Mesodermal cell (in vitro differentiated cells): ENCODE measurements around the gene NUDT3. TPM values are rescaled to one million over a fixed set of nuclear protein-coding genes. Genes with fewer than 3 reads are reported as not detected.

Source experiments
- H3K27ac ChIP-seq: 2 replicates; pipeline ENCODE4 v1.7.0; 2013; ENCODE audit warnings: mild to moderate bottlenecking, low read depth, low read length, moderate library complexity; ENCODE audit not compliant: severe bottlenecking
- H3K36me3 ChIP-seq: 2 replicates; pipeline ENCODE4 v1.7.1; 2013; ENCODE audit warnings: mild to moderate bottlenecking, low read length, moderate library complexity; ENCODE audit not compliant: control insufficient read depth, insufficient read depth
- H3K4me1 ChIP-seq: one replicate; pipeline ENCODE4 v1.7.1; 2013; ENCODE audit warnings: mild to moderate bottlenecking, low read length; ENCODE audit not compliant: insufficient read depth, control insufficient read depth, poor library complexity, severe bottlenecking
- H3K4me3 ChIP-seq: 2 replicates; pipeline ENCODE4 v1.7.0; 2013; ENCODE audit warnings: low read length, control low read depth, mild to moderate bottlenecking; ENCODE audit not compliant: insufficient read depth, poor library complexity, severe bottlenecking; ENCODE audit errors: extremely low read depth
- H3K9me3 ChIP-seq: 2 replicates; pipeline ENCODE4 v1.7.1; 2013; ENCODE audit warnings: mild to moderate bottlenecking, low read length, moderate library complexity; ENCODE audit not compliant: control insufficient read depth
- WGBS, 2 experiments: methylation state at CpG; one replicate each; pipeline ENCODE4 v1.1.5; 2013; ENCODE audit warnings: missing lambda C conversion rate in 2 of 2; ENCODE audit not compliant: insufficient coverage in 2 of 2; 5-methylcytosine and 5-hydroxymethylcytosine counted together
- polyA plus RNA-seq, 2 experiments: library from polyadenylated mRNA; stranded (reverse); fragments of 50-300 nt; gene quantifications; one replicate each; pipeline ENCODE4 v1.2.3, GENCODE V29; 2013

The NUDT3 gene
- polyA plus RNA-seq (2013, experiment 1 of 2) = 15.2 TPM
- polyA plus RNA-seq (2013, experiment 2 of 2) = 12.8 TPM

DNA sequence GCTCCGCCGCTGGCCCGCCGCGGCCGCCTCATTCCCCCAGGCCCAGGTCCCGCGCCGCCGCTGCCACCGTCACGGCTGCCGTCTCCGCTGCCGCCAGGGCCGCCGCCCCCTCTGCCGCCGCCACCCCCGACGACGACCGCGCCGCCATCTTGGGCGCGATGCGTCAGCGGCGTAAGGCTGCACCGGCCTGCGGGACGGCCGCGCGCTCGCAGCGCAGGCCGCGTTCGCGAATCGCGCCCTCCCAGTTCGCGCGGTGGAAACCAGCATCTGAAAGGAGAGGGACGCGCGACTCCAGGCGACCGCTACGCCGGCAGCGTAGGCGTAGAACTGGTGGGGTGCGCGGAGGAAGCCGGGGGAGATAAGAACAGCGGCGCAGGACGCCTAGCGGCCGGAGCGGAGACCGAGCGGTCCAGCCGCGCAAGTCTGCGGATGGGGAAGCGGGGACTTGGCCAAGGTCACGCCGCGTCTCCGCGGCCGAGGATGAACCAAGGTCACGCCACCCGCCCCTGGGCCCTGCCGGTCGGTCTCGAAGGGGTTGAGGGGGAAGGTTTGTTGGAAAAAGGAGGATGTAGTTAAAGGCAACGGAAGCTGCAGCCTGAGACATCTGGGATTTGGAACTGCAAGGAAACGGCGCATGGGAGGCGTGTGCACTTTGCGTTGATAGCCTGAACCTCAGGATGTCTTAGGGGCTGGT is at the start of gene NUDT3:
NUDT3 (minus strand) TSS at position 173 of the 694 bp plus-strand sequence. CDS start 307 bp downstream, outside the sequence.
- H3K27ac ChIP-seq = peak within 1 kb of the TSS; percentile 80
- H3K9me3 ChIP-seq = no peaks in the 10 kb centered on the region
- 1 to 4% methylated on average over 48 to 60 of the region's 87 CpGs for WGBS, 2 experiments
- peaks cover 9% of the 10 kb centered on the region for H3K4me1 ChIP-seq
- H3K4me3 ChIP-seq = peak within 1 kb of the TSS; percentile 66
- H3K36me3 ChIP-seq = no peaks in the 10 kb centered on the region

DNA sequence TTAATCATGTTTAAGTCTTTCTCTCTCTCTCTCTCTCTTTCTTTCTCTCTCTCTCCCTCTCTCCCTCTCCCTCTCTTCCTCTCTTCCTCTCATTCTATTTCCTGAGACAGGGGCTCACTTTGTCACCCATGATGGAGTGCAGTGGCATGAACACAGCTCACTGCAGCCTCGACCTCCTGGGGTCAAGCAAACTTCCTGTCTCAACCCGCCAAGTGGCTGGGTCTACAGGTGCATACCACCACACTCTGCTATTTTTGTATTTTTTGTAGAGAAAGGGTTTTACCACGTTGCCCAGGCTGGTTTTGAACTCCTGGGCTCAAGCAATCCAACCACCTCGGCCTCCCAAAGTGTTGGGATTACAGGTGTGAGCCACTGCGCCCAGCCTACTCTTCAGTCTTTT is 49.1 kb upstream of the NUDT3 start:
- Histone ChIP-seq H3K4me1 (no peaks in the 10 kb centered on the region), H3K36me3 (no peaks in the 10 kb centered on the region), H3K4me3 (no peak overlapping the region), H3K9me3 (peaks cover 8% of the 10 kb centered on the region), H3K27ac (no peak overlapping the region)
- 93% methylated on average over 2 of the region's 5 CpGs; no CpG with 5 or more reads in 1 of the 2 experiments for WGBS, 2 experiments

DNA sequence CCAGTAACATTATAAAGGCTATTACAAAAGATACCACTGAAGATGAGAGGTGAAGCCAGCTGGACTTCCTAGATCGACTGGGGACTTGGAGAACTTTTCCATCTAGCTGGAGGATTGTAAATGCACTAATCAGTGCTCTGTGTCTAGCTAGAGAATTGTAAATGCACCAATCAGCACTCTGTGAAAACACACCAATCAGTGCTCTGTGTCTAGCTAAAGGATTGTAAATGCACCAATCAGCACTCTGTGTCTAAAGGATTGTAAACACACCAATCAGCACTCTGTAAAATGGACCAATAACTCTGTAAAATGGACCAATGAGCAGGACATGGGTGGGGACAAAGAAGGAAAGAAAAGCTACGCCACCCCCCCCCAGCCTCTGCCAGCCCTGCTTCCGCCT is 47.0 kb upstream of the NUDT3 start:
- H3K27ac ChIP-seq = no peak overlapping the region
- 86% methylated on average over 1 of the region's 3 CpGs; no CpG with 5 or more reads in 1 of the 2 experiments for WGBS, 2 experiments
- no peaks in the 10 kb centered on the region for H3K36me3 ChIP-seq
- H3K4me3 ChIP-seq = no peak overlapping the region
- H3K4me1 ChIP-seq = no peaks in the 10 kb centered on the region
- H3K9me3 ChIP-seq = peaks cover 8% of the 10 kb centered on the region

DNA sequence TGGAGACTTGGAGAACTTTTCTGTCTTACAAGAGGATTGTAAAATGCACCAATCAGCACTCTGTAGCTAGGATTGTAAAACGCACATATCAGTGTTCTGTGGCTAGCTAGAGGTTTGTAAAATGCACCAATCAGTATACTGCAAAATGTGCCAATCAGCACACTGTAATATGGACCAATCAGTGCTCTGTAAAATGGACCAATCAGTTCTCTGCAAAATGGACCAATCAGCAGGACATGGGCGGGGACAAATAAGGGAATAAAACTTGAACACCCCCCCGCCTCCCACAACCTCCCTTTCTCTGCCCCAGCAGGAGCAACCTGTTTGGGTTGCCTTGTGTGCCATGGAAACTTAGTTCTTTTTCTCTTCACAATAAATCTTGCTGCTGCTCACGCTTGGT is 46.2 kb upstream of the NUDT3 start:
- Histone ChIP-seq H3K4me1 (no peaks in the 10 kb centered on the region), H3K9me3 (peaks cover 8% of the 10 kb centered on the region), H3K4me3 (no peak overlapping the region), H3K27ac (no peak overlapping the region), H3K36me3 (no peaks in the 10 kb centered on the region)
- 88 to 95% methylated on average over 1 to 2 of the region's 4 CpGs for WGBS, 2 experiments

DNA sequence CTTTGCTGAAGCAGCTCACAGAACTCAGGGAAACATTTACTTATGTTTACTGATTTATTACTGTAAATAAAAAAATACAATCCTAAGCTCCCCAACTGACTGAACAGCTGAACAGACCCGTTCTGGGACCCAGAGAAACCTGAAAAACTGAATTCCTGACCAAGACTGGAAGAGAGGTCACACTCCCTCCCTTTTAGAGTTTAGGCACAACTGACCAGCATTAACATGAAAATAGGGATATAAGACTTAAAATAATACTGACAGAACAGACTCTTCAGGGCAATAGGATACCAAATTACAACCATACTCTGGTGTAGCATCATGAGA is 45.1 kb upstream of the NUDT3 start:
- no peak overlapping the region for H3K4me3 ChIP-seq
- H3K4me1 ChIP-seq = no peaks in the 10 kb centered on the region
- no peaks in the 10 kb centered on the region for H3K36me3 ChIP-seq
- H3K9me3 ChIP-seq = peaks cover 8% of the 10 kb centered on the region
- H3K27ac ChIP-seq = no peak overlapping the region
- 83% methylated on average over 1 of the region's 1 CpG; no CpG with 5 or more reads in 1 of the 2 experiments for WGBS, 2 experiments

DNA sequence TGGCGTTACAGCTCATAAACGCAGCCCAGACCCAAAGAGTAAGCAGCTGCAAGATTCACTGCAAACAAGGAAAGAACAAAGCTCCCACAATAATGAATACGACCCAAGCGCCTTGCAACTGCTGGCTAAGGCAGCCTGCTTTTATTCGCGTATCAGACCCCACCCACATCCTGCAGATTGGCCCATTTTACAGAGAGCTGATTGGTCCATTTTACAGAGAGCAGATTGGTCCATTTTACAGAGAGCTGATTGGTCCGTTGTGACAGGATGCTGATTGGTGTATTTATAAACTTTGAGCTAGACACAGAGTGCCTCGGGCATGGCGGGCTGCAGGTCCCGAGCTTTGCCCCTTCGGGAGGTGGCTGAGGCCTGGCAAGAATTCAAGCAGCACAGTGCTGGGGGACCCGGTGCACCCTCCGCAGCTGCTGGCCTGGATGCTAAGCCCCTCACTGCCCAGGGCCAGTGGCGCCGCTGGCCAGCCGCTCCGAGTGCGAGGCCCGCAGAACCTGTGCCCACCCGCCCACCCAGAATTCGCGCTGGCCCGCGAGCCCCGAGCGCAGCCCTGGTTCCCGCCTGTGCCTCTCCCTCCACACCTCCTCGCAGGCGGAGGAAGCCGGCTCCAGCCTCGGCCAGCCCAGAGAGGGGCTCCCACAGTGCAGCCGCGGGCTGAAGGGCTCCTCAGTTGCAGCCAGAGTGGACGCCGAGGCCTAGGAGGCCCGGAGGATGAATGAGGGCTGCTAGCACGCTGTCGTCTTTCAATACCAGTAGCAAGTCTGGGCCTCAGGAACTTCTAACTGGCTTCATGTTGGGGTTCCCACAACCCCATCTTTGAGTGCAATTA is 44.6 kb upstream of the NUDT3 start:
- no peaks in the 10 kb centered on the region for H3K4me1 ChIP-seq
- H3K4me3 ChIP-seq = no peak overlapping the region
- whole genome bisulfite sequencing, 2 experiments = 92% methylated on average over 17 to 26 of the region's 38 CpGs
- H3K27ac ChIP-seq = no peak overlapping the region
- peaks cover 8% of the 10 kb centered on the region for H3K9me3 ChIP-seq
- H3K36me3 ChIP-seq = no peaks in the 10 kb centered on the region

DNA sequence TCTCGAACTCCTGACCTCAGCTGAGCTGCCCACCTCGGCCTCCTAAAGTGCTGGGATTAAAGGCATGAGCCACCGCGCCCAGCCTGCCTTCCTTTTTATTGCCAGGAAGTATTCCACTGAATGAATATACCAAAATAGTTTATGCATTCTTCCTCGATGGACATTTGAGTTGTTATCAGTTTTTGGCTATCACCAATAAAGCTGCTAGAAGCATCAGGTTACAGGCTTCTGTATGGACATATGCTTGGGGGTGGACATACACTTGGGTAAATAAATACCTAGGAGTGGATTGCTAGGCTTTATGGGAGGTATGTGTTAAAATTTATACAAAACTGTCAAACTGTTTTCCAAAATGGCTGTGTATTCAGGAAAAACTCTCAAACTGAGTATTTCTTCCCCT is 43.4 kb upstream of the NUDT3 start:
- H3K27ac ChIP-seq = no peak overlapping the region
- no peak overlapping the region for H3K4me3 ChIP-seq
- peaks cover 8% of the 10 kb centered on the region for H3K9me3 ChIP-seq
- no peaks in the 10 kb centered on the region for H3K36me3 ChIP-seq
- H3K4me1 ChIP-seq = no peaks in the 10 kb centered on the region
- WGBS, 2 experiments = 83 to 94% methylated on average over 2 to 4 of the region's 5 CpGs

DNA sequence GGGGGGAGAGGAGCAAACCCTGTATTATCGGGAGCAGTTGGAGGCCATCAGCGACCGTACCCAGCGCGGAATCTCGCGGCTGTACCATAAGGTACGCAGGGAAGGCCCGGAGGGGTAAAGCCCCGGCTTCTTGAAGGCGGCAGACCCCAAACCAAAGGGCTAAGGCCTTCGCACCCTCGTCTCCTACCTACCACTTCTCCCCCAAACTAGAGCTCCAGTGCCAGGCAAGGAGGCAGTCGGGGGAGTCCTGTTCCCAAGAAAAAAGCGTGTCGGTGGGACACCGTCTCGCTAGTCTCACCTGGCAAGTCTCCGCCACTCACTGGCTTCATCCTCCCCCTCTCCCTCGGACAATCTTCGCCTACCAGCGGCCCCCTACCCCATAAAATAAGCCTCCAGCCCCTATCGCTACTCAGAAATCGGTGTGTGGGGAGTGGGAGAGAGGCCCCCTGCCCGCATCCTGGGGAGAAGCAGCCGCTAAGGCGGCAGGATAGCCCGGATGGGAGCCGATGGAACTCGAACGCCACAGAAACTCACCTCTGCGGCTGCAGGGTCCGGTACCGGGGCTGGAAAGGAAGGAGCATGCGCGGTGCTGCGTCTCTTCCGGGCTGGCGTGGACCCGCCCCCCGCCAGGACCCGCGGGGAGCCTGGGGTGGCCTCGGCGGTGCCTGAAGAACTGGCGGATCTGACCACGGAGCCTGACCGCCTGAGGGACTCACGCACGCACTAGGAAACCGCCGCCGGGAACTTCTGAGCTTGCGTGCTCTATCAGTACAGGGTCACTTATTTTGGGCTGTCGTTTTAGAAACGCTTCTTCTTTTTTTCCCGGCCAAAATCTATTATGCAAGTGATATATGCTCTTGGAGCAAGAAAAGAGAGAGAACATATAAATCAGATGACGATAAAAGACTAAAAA is 33.3 kb upstream of the NUDT3 start, which contains the start of gene RPS10:
RPS10 (minus strand) TSS at position 572 of the 913 bp plus-strand sequence. CDS start 848 bp downstream, outside the sequence.
- Histone ChIP-seq H3K4me3 (peak within 1 kb of the TSS; percentile 96), H3K36me3 (peaks cover 44% of the 10 kb centered on the region), H3K4me1 (peaks cover 7% of the 10 kb centered on the region), H3K27ac (peak within 1 kb of the TSS; percentile 86), H3K9me3 (no peaks in the 10 kb centered on the region)
- 1% methylated on average over 37 to 38 of the region's 58 CpGs for WGBS, 2 experiments

DNA sequence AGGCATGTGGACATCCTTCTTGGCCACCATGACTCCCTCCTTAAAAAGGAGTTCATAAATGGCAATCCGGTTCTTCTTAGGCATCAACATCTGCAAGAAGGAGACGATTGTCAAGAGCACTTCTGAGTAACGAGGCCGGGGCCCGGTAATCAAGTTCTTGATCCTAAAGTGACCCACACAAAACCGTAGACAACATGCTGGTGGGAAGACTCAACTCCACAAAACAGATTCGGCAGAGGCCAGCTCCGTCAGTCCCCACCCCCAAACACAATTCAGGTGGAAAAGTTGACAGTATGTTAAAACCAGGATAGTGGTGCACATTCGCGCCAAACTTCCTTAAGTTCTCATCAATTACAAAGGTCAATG is 32.6 kb upstream of the NUDT3 start:
- peak overlapping the region; percentile 96 for H3K4me3 ChIP-seq
- 8 to 9% methylated on average over 5 to 6 of the region's 10 CpGs for WGBS, 2 experiments
- peaks cover 7% of the 10 kb centered on the region for H3K4me1 ChIP-seq
- no peaks in the 10 kb centered on the region for H3K9me3 ChIP-seq
- peak overlapping the region; percentile 86 for H3K27ac ChIP-seq
- H3K36me3 ChIP-seq = peaks cover 50% of the 10 kb centered on the region
